HG03469 (cell line): ENCODE data around the gene RNF152.

Source experiments
- ATAC-seq: cut with Tn5 transposase; IDR thresholded peaks from one replicate; pipeline ENCODE4 v1.9.1; 2021; ENCODE audit warnings: mild to moderate bottlenecking, moderate library complexity, moderate number of reproducible peaks; ENCODE audit not compliant: unreplicated experiment

Gene RNF152

DNA sequence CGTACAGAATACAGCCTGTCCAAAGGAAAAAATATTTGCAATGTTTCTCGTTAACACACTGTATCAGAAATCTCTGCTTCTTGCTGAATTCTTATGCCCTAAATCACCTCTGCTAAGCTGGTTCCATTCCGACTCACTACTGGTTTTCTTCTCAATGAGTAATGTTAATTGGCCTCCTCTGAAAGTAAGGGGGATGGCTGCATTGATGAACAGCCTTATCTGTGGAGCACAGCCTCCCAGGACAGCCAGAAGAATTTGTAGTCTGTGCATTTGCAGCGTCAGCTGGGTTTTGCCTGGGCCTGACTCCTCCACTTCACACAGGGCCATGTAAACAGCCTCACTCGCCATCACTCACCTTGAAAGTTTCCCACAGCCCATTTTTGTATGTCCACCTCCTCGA lies 127.7 kb downstream of the RNF152 start:
- no peak for ATAC-seq

GRCh38 chr18:61764381-61764780 lies 128.4 kb downstream of the RNF152 start:
- ATAC-seq, result peak; percentile 44

- no peak for ATAC-seq
These were observed 130.9 kb downstream of the RNF152 start for GRCh38 chr18:61761875-61762274.
